ENCODE data around the gene SEMA5A.

SEMA5A gene

DNA sequence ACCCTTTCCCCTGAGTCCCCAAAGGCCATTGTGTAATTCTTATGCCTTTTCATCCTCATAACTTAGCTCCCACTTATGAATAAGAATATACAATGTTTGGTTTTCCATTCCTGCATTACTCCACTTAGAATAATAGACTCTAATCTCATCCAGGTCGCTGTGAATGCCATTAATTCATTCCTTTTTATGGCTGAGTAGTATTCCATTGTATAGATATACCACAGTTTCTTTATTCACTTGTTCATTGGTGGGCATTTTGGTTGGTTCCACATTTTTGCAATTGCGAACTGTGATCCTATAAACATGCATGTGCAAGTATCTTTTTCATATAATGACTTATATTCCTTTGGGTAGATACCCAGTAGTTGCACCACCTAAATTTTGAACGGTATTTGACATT lies 101.5 kb downstream of the SEMA5A start:
- FAIRE-seq = no peak
- no peak for DNase-seq (ENCODE audit: low spot score)

GRCh38 chr5:9441610-9442009 lies 104.3 kb downstream of the SEMA5A start:
- DNase-seq (ENCODE audit: low spot score) = no peak
- FAIRE-seq = no peak

- DNase-seq (ENCODE audit: low spot score) = no peak
- FAIRE-seq = no peak
Measured at GRCh38 chr5:9440517-9440916, 105.4 kb downstream of the SEMA5A start.

DNA sequence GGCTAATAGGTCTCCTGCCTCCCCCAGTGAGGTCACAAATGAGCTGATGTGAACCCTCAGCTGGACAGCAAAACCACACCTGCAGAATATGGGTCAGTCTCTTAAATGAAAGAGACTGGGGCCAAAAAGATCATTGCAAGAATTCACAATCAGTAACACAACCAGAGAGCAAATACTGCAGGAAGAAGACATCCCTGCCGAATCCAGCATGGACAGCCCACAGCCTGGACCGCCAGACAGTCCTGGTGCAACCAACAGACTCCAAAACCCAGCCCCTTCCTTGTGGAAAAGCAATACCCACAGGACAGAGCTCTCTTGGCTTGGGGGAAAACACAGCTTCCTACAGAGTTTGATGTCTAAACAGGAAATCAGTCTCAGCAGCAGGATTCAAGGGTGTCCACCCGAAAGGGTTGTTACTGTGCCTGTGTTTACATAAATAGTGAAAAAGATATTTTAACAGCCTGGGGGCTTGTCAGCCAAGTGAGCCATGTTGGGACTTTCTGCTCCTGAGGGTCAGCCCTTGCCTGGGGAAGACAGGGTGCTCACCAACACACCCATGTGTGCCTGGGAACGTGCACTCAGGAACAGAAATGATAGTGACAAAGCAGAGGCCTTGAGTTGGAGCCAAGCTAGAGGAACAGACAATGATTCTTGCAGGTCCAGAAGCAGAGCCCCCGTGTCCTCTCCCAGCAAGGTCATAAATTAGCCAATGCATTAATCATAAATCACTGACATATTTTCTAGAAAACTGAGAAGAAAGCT lies 106.2 kb downstream of the SEMA5A start:
- DNase-seq (ENCODE audit: low spot score) = no peak
- FAIRE-seq = peak; percentile 35

DNA sequence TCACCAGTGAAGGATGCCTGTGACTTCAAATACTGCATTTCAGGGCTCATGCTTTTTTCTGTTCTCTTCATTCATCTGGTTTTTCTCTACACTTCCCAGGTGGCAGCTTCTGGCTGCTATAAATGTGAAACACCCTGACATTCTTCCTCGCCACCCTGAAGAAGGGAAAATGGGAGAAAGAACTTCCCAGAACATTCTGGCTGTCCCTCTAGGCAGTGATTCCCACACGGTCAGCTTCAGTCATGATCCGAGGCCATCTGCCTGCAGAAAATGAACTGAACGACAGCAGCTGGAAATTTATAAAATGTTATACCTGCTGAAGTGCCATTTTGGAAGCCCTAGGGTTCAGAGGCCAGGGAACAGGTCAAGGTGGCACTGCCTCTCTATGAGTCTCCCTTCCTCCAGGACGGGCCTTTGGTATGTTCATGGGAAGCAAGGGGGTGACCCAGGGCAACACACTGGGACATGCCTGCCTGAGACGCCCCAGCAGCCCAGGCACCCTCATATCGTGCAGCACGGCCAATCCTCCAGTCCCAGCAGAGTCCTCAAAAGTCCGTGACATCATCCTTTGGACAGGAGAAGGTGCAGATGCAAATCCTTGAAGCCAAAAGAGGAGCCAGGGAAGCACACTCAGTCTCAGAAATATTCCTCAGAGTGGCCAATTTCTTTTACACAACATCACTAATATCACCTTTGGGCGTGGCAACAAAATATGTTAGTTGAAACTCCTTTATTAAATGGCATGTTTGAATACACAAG lies 107.1 kb downstream of the SEMA5A start:
- FAIRE-seq (no peak), DNase-seq (ENCODE audit: low spot score) (no peak)

DNA sequence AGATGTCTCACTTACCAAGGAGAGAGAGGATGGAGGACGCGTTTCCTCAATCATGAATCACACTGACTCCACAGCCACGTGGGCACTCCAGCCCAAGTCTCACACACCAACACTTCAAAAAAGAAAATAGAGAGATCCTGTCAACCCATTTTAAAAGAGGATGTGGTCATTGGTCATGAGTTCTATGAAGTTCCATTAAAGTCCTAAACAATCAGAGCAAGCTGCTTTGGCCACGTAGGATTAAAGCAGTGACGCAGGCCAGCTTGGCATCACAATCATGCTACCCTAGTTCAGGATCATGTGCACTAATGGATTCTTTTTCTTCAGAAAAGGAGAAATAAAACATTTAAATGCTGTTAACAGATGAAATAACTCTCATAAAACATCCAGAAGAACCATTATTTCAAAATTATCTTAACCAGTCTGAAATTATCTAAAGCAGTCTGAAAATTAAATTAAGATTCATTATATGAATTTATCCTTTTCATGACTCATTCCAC lies 108.1 kb downstream of the SEMA5A start:
- DNase-seq (ENCODE audit: low spot score) = no peak
- no peak for FAIRE-seq

DNA sequence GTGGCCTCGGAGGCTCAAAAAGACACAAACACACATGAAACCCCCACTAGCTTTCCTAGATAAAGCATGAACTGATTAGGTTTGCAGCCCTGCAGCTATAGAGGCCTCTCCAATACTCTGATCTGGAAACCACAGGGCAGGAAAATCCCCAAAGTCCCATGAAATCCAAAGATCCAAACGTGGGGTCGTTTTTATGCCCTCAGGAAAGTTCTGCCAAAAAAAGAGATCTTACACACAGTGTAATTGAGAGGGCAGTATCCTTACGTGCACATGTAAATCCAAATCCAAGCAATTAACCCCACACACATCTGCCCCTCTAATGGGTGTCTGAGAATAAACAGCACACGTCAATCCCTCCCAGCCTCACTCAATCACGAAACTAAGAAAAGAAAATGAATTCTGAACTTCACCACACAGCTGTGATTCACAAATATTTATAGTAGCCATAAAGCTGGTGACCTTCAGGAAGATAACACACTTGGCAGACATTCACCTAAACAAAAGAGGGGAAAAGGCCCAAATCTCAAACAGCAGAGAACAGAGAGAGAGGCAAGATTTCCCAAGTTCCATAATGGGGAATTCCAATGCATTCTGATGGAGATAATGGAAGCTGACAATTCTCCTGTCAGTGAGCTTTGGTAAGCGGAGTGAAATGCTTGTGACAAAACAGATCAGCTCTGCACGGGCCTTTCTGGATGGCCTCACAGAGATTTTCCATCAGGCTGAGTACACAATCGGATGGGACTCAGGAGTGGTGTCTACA lies 114.2 kb downstream of the SEMA5A start:
- FAIRE-seq = no peak

DNA sequence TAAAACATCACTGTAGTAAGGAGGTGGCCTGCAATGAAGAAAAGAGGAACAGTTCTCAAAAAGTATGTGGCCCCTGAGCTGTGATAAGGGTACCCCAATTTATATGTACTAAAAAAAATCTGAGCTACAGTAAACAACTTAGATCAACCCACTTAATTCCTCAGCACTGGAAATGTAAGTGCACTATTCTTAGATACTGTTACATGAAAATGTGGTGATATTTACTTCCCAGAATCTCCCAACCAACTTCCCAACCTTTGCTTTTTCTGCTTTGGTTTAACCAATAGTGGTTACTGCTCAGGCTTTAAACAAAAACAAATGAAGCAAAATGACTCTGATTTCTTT lies 114.8 kb downstream of the SEMA5A start:
- FAIRE-seq = no peak
- no peak for DNase-seq (ENCODE audit: low spot score)

More for the DNA sequence above, 114.2 kb downstream of the SEMA5A start:
- DNase-seq (ENCODE audit: low spot score) = no peak

GRCh38 chr5:9430306-9430705 lies 115.6 kb downstream of the SEMA5A start:
- DNase-seq (ENCODE audit: low spot score) (no peak), FAIRE-seq (no peak)

DNA sequence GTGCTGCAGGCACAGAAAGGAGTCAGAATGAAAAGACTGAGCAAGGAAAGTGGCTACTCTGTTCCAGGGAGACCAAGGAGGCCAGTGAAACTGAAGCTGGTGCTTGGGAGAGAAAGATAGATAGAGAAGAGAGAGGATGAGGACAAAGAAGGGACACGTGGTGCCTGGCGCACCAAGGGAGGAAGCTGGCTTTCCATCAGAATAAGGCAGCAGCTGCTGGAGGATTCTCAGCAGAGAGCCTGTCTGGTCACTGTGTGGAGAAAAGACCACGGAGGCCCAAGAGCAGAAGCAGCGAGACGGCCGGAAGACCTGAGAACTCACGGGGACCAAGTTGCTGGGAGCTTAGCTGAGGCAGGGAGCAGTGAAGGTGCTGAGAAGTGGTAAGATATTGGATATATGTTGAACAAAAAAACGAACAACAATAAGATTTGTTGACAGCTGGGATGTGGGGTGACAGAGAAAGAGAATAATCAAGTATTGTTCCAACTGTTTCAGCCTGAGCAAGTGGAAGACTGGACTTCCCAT lies 116.1 kb downstream of the SEMA5A start:
- DNase-seq (ENCODE audit: low spot score) (no peak), FAIRE-seq (no peak)

GRCh38 chr5:9428272-9428671 lies 117.6 kb downstream of the SEMA5A start:
- no peak for DNase-seq (ENCODE audit: low spot score)
- no peak for FAIRE-seq

DNA sequence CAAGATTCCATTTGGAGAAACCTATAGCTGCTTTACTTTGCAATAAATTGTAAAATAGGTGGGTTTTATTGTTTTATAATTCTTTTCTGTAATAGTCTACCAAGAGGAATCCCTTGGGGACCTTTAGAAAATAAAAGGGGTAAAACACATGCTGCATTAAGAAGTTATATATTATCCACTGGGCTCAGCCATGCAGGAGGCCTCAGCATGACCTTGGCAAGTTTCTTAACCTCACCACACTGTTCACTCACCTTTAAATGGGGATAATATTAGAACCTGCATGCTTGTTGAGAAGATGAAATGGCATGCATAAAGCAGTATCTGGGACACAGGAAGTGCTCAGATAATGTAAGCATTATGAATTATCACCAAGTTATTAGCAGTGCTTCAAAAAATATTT lies 120.2 kb downstream of the SEMA5A start:
- DNase-seq (ENCODE audit: low spot score) (no peak), FAIRE-seq (no peak)

DNA sequence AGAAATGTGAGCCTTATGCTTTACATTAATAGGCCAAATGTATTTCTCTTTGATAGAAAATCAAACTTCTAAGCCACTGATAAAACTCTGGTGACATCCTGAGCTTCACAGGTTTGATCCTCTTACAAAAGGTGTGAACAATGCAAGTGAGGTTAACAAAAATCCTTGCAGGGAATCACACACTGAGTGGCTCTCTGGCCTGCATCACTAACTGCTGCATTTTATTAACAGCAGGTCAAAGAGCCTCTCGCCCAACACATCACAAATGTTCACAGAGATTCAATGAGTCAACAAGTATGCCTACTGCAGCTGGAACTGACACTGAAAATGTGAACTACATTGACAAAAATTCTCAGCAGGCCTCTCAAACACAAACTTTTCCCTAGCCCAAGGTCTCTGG lies 122.3 kb downstream of the SEMA5A start:
- FAIRE-seq (no peak), DNase-seq (ENCODE audit: low spot score) (no peak)

DNA sequence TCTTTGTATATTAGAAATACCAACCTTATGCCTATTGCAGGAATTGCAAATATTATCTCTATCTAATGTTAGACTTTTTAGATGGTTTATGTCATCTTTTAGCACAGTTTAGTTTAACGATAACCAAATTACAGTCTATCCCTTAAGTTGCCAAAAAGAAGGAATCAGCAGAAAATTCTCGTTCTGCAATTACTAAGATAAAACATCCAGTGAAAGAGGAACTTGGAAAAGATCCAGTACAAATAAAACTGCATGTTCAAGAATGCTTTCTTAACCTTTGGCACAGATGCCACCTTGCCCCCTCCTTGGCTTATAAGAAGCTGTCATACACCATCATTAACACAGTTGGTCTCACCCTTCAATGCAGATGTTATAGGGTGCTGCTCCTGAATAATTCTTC lies 124.0 kb downstream of the SEMA5A start:
- no peak for DNase-seq (ENCODE audit: low spot score)
- FAIRE-seq = no peak

GRCh38 chr5:9419794-9420193 lies 126.1 kb downstream of the SEMA5A start:
- DNase-seq (ENCODE audit: low spot score) = no peak
- no peak for FAIRE-seq

DNA sequence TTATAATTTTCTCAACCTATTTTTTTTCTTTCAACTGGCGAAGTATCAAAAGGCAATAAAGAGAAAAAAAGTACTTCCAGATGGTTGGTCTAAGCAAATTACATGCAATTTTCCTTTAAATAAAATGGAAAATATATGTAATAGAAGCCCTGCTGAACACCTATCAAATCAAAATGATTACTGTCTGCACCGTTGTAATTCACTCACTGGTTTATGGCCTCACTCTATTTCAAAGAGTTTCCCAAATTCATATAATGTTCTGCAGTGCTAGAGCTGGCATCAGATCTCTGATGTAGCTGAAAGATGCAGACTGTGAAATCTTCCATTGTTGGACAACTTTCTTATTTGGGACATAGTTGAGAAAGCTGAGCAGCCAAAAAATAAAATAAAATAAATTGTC lies 130.3 kb downstream of the SEMA5A start:
- DNase-seq (ENCODE audit: low spot score) (no peak), FAIRE-seq (no peak)

GRCh38 chr5:9415091-9415490 lies 130.8 kb downstream of the SEMA5A start:
- FAIRE-seq (no peak), DNase-seq (ENCODE audit: low spot score) (no peak)

DNA sequence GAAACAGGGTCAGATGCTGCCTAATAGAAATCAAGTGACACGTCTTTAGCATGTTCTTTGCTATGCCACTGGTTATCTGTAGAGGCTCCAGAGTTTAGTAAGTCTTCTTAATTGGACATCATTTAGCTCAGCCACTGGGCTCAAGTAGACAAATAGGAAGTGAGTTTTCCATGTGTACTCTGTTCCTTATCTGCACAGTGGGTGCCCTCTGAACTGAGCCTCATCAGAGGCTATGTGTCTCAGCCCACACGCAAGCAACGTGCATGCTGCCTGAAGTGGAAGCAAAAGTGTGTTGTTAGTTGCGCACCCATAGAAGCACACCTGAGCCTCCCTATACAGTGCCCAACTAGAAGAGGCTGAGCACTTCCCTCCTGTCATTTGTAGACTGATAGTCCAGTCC lies 134.7 kb downstream of the SEMA5A start:
- FAIRE-seq (no peak), DNase-seq (ENCODE audit: low spot score) (no peak)

DNA sequence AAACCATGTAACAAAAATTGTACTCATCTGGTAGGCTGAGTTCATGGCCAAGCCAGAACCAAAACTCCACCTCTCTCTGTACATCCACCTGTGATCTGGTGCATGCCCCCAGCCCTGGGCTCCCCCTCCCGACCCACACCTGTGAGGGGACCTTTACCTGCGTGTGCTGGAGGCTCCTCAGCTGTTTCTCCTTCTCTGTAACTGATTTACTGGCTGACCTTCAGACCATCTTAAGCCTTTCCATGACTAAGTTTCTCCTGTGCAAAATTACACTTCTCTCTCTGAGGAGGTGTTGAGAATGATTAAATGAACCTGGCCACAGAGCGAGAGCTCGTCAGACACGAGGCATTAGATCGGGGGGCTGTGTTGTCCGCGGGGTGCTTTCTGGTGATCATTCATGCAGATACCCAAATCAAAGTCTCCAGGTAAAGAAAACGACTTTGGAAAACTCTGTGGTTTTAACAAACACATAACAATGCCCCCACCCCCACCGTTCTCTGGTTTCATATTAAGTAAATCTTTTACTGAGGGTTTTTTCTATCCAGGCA lies 136.4 kb downstream of the SEMA5A start:
- no peak for FAIRE-seq
- no peak for DNase-seq (ENCODE audit: low spot score)

DNA sequence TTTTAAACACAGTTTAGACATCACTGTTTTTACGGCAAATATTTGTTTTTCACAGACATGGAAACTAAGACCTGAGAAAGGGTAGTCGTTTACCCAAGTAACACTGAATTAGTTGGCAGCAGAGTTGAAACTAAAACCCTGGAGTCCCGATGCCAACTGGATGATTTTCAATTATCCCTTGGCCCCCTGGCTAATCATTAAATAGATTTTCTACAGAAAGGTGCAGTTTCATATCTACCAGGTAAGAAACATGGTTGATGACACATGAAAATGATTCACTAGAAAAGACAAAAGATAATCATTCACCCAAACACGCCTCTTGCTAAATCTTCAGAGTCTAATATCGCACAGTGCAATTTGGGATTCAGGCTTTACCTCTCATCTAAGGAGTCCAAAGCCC lies 136.9 kb downstream of the SEMA5A start:
- FAIRE-seq = no peak

GRCh38 chr5:9405196-9405754 lies 140.6 kb downstream of the SEMA5A start:
- no peak for DNase-seq (ENCODE audit: low spot score)

More for the DNA sequence above, 136.9 kb downstream of the SEMA5A start:
- no peak for DNase-seq (ENCODE audit: low spot score)

More at GRCh38 chr5:9405196-9405754, 140.6 kb downstream of the SEMA5A start:
- FAIRE-seq = no peak

All from urothelium cell line (cell line).